SK-N-SH (cell line): ENCODE data around the gene LIPM. TPM values are rescaled to one million over a fixed set of nuclear protein-coding genes. Genes with fewer than 3 reads are reported as not detected.

Experiments used
- CTCF ChIA-PET: fragments of 300-600, 350-600 bp; formaldehyde crosslinking; extraction: SDS; loops from one replicate; lab custom pipeline; 2021; lab: Yijun Ruan, JAX
- POLR2A ChIA-PET: fragments of 350-600 bp; sonication (Branson Sonifier 250); formaldehyde crosslinking; extraction: SDS; loops from one replicate; lab custom pipeline; 2020; ENCODE audit warnings: antibody characterized with exemption, inconsistent platforms; lab: Yijun Ruan, JAX
- DNase-seq: peaks from one replicate; pipeline ENCODE4 v3.0.0; 2012
- H2AFZ ChIP-seq: fragments of 200-600 bp; sonication (generic); 2 replicates; pipeline ENCODE4 v1.8.1; 2016; ENCODE audit warnings: antibody characterized with exemption, mild to moderate bottlenecking, low read depth
- H3F3A ChIP-seq: fragments of 200-600 bp; sonication (generic); replicated peaks from 2 replicates; pipeline ENCODE3; 2016; ENCODE audit warnings: antibody characterized with exemption, mild to moderate bottlenecking; ENCODE audit not compliant: insufficient read depth
- H3K27ac ChIP-seq, 2 experiments: fragments of 200-500 bp in 1 of 2; fragments of 200-600 bp in 1 of 2; sonication (Bioruptor generic) in 1 of 2; sonication (generic), shearing (Covaris generic) in 1 of 2; 2 replicates each; pipeline versions ENCODE4 v1.5.1 to v1.6.1; 2014 to 2016; ENCODE audit warnings: low read depth in 2 of 2, inconsistent platforms in 1 of 2, low read length in 1 of 2, mild to moderate bottlenecking in 1 of 2, mixed read lengths in 1 of 2
- H3K27me3 ChIP-seq: fragments of 200-600 bp; sonication (generic), shearing (Covaris generic); 2 replicates; pipeline ENCODE4 v1.6.1; 2016; ENCODE audit warnings: mixed run types; ENCODE audit not compliant: insufficient read depth
- H3K36me3 ChIP-seq, 2 experiments: fragments of 200-500 bp in 1 of 2; fragments of 200-600 bp in 1 of 2; sonication (Bioruptor generic) in 1 of 2; sonication (generic) in 1 of 2; replicated peaks in 1 of 2; 2 replicates each; pipeline versions ENCODE3 to v1.5.1; 2014 to 2016; ENCODE audit warnings: low read length in 1 of 2, mild to moderate bottlenecking in 1 of 2; ENCODE audit not compliant: insufficient read depth in 2 of 2, control insufficient read depth in 1 of 2
- H3K4me1 ChIP-seq, 2 experiments: fragments of 200-500 bp in 1 of 2; fragments of 200-600 bp in 1 of 2; sonication (Bioruptor generic) in 1 of 2; sonication (generic), shearing (Covaris generic) in 1 of 2; 2 replicates each; pipeline versions ENCODE4 v1.5.1 to v1.6.1; 2014 to 2016; ENCODE audit warnings: low read depth in 1 of 2, low read length in 1 of 2, mixed run types in 1 of 2; ENCODE audit not compliant: insufficient read depth in 2 of 2, control insufficient read depth in 1 of 2
- H3K4me2 ChIP-seq: fragments of 200-600 bp; sonication (generic), shearing (Covaris generic); 2 replicates; pipeline ENCODE4 v1.6.1; 2017; ENCODE audit warnings: mixed run types
- H3K4me3 ChIP-seq, 2 experiments: fragments of 200-500 bp in 1 of 2; fragments of 200-600 bp in 1 of 2; sonication (Bioruptor generic) in 1 of 2; sonication (generic), shearing (Covaris generic) in 1 of 2; 2 replicates each; pipeline versions ENCODE4 v1.5.1 to v1.8.1; 2014 to 2016; ENCODE audit warnings: low read depth in 2 of 2, inconsistent platforms in 1 of 2, low read length in 1 of 2, mild to moderate bottlenecking in 1 of 2, mixed read lengths in 1 of 2, moderate library complexity in 1 of 2
- H3K79me2 ChIP-seq: fragments of 200-600 bp; sonication (generic); 2 replicates; pipeline ENCODE4 v1.8.1; 2017; ENCODE audit warnings: mild to moderate bottlenecking; ENCODE audit not compliant: insufficient read depth
- H3K9ac ChIP-seq: fragments of 200-600 bp; sonication (generic); 2 replicates; pipeline ENCODE4 v1.6.1; 2017; ENCODE audit warnings: mixed run types
- H3K9me2 ChIP-seq: fragments of 200-600 bp; sonication (generic); 2 replicates; pipeline ENCODE4 v1.6.1; 2017; ENCODE audit warnings: mixed run types
- H3K9me3 ChIP-seq: fragments of 200-600 bp; sonication (generic); 2 replicates; pipeline ENCODE4 v1.6.1; 2017; ENCODE audit warnings: mixed run types, mild to moderate bottlenecking, moderate library complexity
- H4K20me1 ChIP-seq: fragments of 200-600 bp; sonication (generic); 2 replicates; pipeline ENCODE4 v1.6.1; 2017; ENCODE audit warnings: mild to moderate bottlenecking, mixed run types; ENCODE audit not compliant: insufficient read depth
- CTCF ChIP-seq: fragments of 200-600 bp; sonication (generic); IDR thresholded peaks from 2 replicates; pipeline ENCODE4 v1.6.1; 2017; ENCODE audit warnings: antibody characterized with exemption, mild to moderate bottlenecking, moderate library complexity
- EZH2phosphoT487 ChIP-seq: fragments of 200-600 bp; sonication (generic); IDR thresholded peaks from 2 replicates; pipeline ENCODE4 v1.6.1; 2017; ENCODE audit warnings: low read depth, mixed run types, mild to moderate bottlenecking, antibody characterized with exemption, moderate library complexity, borderline replicate concordance
- FOXM1 ChIP-seq: IDR thresholded peaks from 2 replicates; pipeline ENCODE4 v1.4.0; 2012; ENCODE audit warnings: low read depth, mild to moderate bottlenecking
- GABPA ChIP-seq: IDR thresholded peaks from 2 replicates; pipeline ENCODE4 v1.4.0; 2012; ENCODE audit warnings: low read depth, mild to moderate bottlenecking
- GATA2 ChIP-seq: sonication (generic); formaldehyde crosslinking; IDR thresholded peaks from 2 replicates; pipeline ENCODE4 v1.5.0; 2020; ENCODE audit warnings: mild to moderate bottlenecking, missing genetic modification reagents
- MEF2A ChIP-seq: IDR thresholded peaks from 2 replicates; pipeline ENCODE4 v1.4.0; 2012; ENCODE audit warnings: low read depth, borderline replicate concordance
- MXI1 ChIP-seq: IDR thresholded peaks from 2 replicates; pipeline ENCODE4 v1.6.1; 2012; ENCODE audit warnings: mild to moderate bottlenecking, low read depth, low read length, improper control_type of control experiment
- NFIC ChIP-seq: IDR thresholded peaks from 2 replicates; pipeline ENCODE4 v1.4.0; 2012; ENCODE audit warnings: borderline replicate concordance
- NRF1 ChIP-seq: IDR thresholded peaks from 2 replicates; pipeline ENCODE4 v1.6.1; 2012; ENCODE audit warnings: low read depth, mild to moderate bottlenecking, low read length
- PBX3 ChIP-seq: IDR thresholded peaks from 2 replicates; pipeline ENCODE4; 2012
- RXRA ChIP-seq: IDR thresholded peaks from 2 replicates; pipeline ENCODE4 v1.4.0; 2012; ENCODE audit warnings: low read depth, mild to moderate bottlenecking, borderline replicate concordance
- YY1 ChIP-seq: IDR thresholded peaks from 2 replicates; pipeline ENCODE4 v1.4.0; 2012; ENCODE audit warnings: low read depth, mild to moderate bottlenecking
- WGBS: methylation state at CpG from one replicate; pipeline ENCODE4 v1.1.6; 2017; ENCODE audit warnings: low lambda C conversion rate; 5-methylcytosine and 5-hydroxymethylcytosine counted together
- polyA plus RNA-seq, 3 experiments: library from polyadenylated mRNA; depleted of rRNA; stranded (reverse); fragments of >200 nt; gene quantifications; 2 replicates each; pipeline ENCODE4 v1.2.3, GENCODE V29; 2012

Gene LIPM
- polyA plus RNA-seq, 1 of the 3 experiments (the other 2 are of a cell fraction) = not detected

GRCh38 chr10:88830643-88831268 is 28.2 kb downstream of the LIPM start:
- Histone ChIP-seq H4K20me1 (no peaks in the 10 kb centered on the region), H3K4me2 (no peak overlapping the region), H3K4me1 (peaks cover 0 to 2% of the 10 kb centered on the region in 2 experiments; a peak in 1 of 4 replicates), H3F3A (no peaks in the 10 kb centered on the region), H3K36me3 (no peaks in the 10 kb centered on the region), H2AFZ (no peak overlapping the region), H3K9ac (no peak overlapping the region), H3K9me3 (no peaks in the 10 kb centered on the region), H3K4me3 (no peak overlapping the region), H3K27me3 (no peaks in the 10 kb centered on the region), H3K9me2 (no peaks in the 10 kb centered on the region), H3K27ac (no peak overlapping the region), H3K79me2 (no peaks in the 10 kb centered on the region)
- no peak for DNase-seq
- TF ChIP-seq RXRA (no peak), MEF2A (no peak), PBX3 (no peak), EZH2phosphoT487 (no peak), MXI1 (no peak), FOXM1 (no peak)
- CTCF ChIA-PET = interaction anchor here (1.4 to 12.7 kb wide), 4 partner anchors 21 to 266 kb away, joined by 4 to 425 read pairs (median 6); no protein-coding TSS in a partner anchor
- POLR2A ChIA-PET = no interaction called here
- 84% methylated on average over 9 of the region's 9 CpGs for WGBS

GRCh38 chr10:88831709-88832108 is 29.2 kb downstream of the LIPM start:
- no peaks in the 10 kb centered on the region for H3K36me3 ChIP-seq
- no peak for DNase-seq
- H3K27ac ChIP-seq = no peak overlapping the region
- no peaks in the 10 kb centered on the region for H3F3A ChIP-seq
- ChIA-PET POLR2A (no interaction called here), CTCF (interaction anchor here (1.4 to 12.7 kb wide), 4 partner anchors 22 to 267 kb away, joined by 4 to 425 read pairs (median 6); no protein-coding TSS in a partner anchor)
- H3K4me2 ChIP-seq = no peak overlapping the region
- no peaks in the 10 kb centered on the region for H3K27me3 ChIP-seq
- no peaks in the 10 kb centered on the region for H3K79me2 ChIP-seq
- no peaks in the 10 kb centered on the region for H3K9me2 ChIP-seq
- peaks cover 0 to 2% of the 10 kb centered on the region in 2 experiments; a peak in 1 of 4 replicates for H3K4me1 ChIP-seq
- TF ChIP-seq NFIC (no peak), GATA2 (no peak), MXI1 (no peak), RXRA (no peak)
- no peaks in the 10 kb centered on the region for H4K20me1 ChIP-seq
- H3K9ac ChIP-seq = no peak overlapping the region
- H3K4me3 ChIP-seq = no peak overlapping the region
- H3K9me3 ChIP-seq = no peaks in the 10 kb centered on the region
- no peak overlapping the region for H2AFZ ChIP-seq
- 78% methylated on average over 8 of the region's 8 CpGs for WGBS

- Histone ChIP-seq H3K9me2 (no peaks in the 10 kb centered on the region), H3K27me3 (no peaks in the 10 kb centered on the region), H4K20me1 (no peaks in the 10 kb centered on the region), H3F3A (no peaks in the 10 kb centered on the region), H3K4me3 (no peak overlapping the region), H3K4me2 (no peak overlapping the region), H3K4me1 (peaks cover 0 to 2% of the 10 kb centered on the region in 2 experiments; a peak in 1 of 4 replicates), H3K27ac (no peak overlapping the region), H3K9ac (no peak overlapping the region), H2AFZ (no peak overlapping the region), H3K79me2 (no peaks in the 10 kb centered on the region), H3K36me3 (no peaks in the 10 kb centered on the region), H3K9me3 (no peaks in the 10 kb centered on the region)
- POLR2A ChIA-PET = no interaction called here
- CTCF ChIA-PET = interaction anchor here (1.4 to 12.7 kb wide), 3 partner anchors 22 to 155 kb away, joined by 4 to 425 read pairs (median 4); no protein-coding TSS in a partner anchor
- no peak for TF ChIP-seq MEF2A
- TF ChIP-seq GABPA = no peak
- TF ChIP-seq NRF1 = no peak
- no peak for TF ChIP-seq PBX3
- TF ChIP-seq CTCF = no peak
- TF ChIP-seq YY1 = no peak
- DNase-seq = no peak
These were observed 29.8 kb downstream of the LIPM start for GRCh38 chr10:88832376-88832775.
